Measurements from ENCODE around the gene HNRNPL. TPM values are rescaled to one million over a fixed set of nuclear protein-coding genes. Genes with fewer than 3 reads are reported as not detected.

The HNRNPL gene
- total and polyA plus RNA-seq, 9 of the 15 experiments (the other 6 are each of a cell fraction or from before 2014, with no cell fraction given) = 39.5 to 610 (median 299) TPM

- WGBS (ENCODE audit: insufficient coverage, low coverage, missing lambda C conversion rate) = 94% methylated on average over 14 of the region's 15 CpGs
- intact Hi-C loops (cut with micrococcal nuclease) = no loop called here
- Histone ChIP-seq H3K27ac (ENCODE audit: extremely low read depth, low read depth, low read length) (no peak overlapping the region), H3K9me3 (replicated peaks; ENCODE audit: control insufficient read depth, insufficient read depth, low read depth, low read length) (peaks cover 3% of the 10 kb centered on the region; the same call in 1 of the 2 replicates), H3K36me3 (ENCODE audit: control insufficient read depth, insufficient read depth, low read length) (peaks cover 22% of the 10 kb centered on the region; the same call in 2 of the 3 replicates), H3K9me1 (ENCODE audit: control insufficient read depth, insufficient read depth, low read length) (no peaks in the 10 kb centered on the region), H3K79me2 (ENCODE audit: control insufficient read depth, insufficient read depth, low read length) (no peaks in the 10 kb centered on the region), H3K4me3 (no peak overlapping the region), H4K20me1 (replicated peaks; ENCODE audit: control insufficient read depth, insufficient read depth, low read length) (no peaks in the 10 kb centered on the region), H3K4me2 (ENCODE audit: insufficient read depth, low read length) (no peak overlapping the region), H2AFZ (ENCODE audit: low read depth, low read length) (no peak overlapping the region), H3K4me1 (replicated peaks in 1 of 2; ENCODE audit: control insufficient read depth in 2 of 2, insufficient read depth in 2 of 2, low read length in 2 of 2) (peaks cover 20 to 61% of the 10 kb centered on the region in 2 experiments), H3K9ac (ENCODE audit: insufficient read depth in 1 of 2, low read depth in 2 of 2, low read length in 2 of 2) (peak overlapping the region in 1 of 2 experiments; percentile 35; a peak in 2 of 4 replicates), H3K27me3 (ENCODE audit: control insufficient read depth in 2 of 2, insufficient read depth in 2 of 2, low read length in 2 of 2) (no peaks in the 10 kb centered on the region)
- ChIA-PET POLR2A (interaction anchor here (1.5 kb wide), 1 partner anchor 15 kb away, joined by 4 read pairs; the partner anchor contains the start of gene ECH1), CTCF (ENCODE audit: low intra/inter-chr PET ratio) (no interaction called here)
- FAIRE-seq = no peak
- TF ChIP-seq ZBTB40 (IDR thresholded peaks at IDR 0.05) = no peak
- TF ChIP-seq ZBTB40 (CRISPR knock-in tag; IDR thresholded peaks at IDR 0.05) = 0 out of 2 replicates have a peak, but pooled peaks have one; percentile 8
- 0 out of 2 replicates have a peak, but pooled peaks have one; percentile 14 for TF ChIP-seq POLR2G (IDR thresholded peaks at IDR 0.05; ENCODE audit: low read depth, low read length)
- no peak for TF ChIP-seq ZNF165 (CRISPR knock-in tag; IDR thresholded peaks at IDR 0.05; ENCODE audit: borderline replicate concordance)
- no TSS peak for BruUV-seq (replicated peaks)
- no peak for ATAC-seq
- DNase-seq (ENCODE audit: extremely low read depth in 1 of 4, low spot score in 3 of 4) = no peak
- in situ Hi-C loops (cut with MboI) = no loop called here
These were observed 32.7 kb downstream of the HNRNPL start for GRCh38 chr19:38817081-38817480.
